ENCODE results near the gene TCF23.

GRCh38 chr2:27158468-27158867 is 9.7 kb downstream of the TCF23 start:
- TF ChIP-seq ZNF610 (tag by site-specific recombination; IDR thresholded peaks at IDR 0.05; ENCODE audit: borderline replicate concordance) (no peak), CTCF (tag by site-specific recombination; IDR thresholded peaks at IDR 0.05) (no peak), ZNF488 (tag by site-specific recombination; IDR thresholded peaks at IDR 0.05) (no peak), ZNF621 (tag by site-specific recombination; IDR thresholded peaks at IDR 0.05) (no peak), KLF1 (tag by site-specific recombination; IDR thresholded peaks at IDR 0.05) (no peak), ZNF777 (tag by site-specific recombination; IDR thresholded peaks at IDR 0.05; ENCODE audit: borderline replicate concordance) (no peak), ZSCAN23 (tag by site-specific recombination; IDR thresholded peaks at IDR 0.05) (no peak), KLF7 (tag by site-specific recombination; IDR thresholded peaks at IDR 0.05; ENCODE audit: borderline replicate concordance) (no peak)
- TF ChIP-seq, protein P1, sequence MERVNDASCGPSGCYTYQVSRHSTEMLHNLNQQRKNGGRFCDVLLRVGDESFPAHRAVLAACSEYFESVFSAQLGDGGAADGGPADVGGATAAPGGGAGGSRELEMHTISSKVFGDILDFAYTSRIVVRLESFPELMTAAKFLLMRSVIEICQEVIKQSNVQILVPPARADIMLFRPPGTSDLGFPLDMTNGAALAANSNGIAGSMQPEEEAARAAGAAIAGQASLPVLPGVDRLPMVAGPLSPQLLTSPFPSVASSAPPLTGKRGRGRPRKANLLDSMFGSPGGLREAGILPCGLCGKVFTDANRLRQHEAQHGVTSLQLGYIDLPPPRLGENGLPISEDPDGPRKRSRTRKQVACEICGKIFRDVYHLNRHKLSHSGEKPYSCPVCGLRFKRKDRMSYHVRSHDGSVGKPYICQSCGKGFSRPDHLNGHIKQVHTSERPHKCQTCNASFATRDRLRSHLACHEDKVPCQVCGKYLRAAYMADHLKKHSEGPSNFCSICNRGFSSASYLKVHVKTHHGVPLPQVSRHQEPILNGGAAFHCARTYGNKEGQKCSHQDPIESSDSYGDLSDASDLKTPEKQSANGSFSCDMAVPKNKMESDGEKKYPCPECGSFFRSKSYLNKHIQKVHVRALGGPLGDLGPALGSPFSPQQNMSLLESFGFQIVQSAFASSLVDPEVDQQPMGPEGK (tag by site-specific recombination; IDR thresholded peaks at IDR 0.05), result no peak

Measured in HEK293 (cell line).